H1 (cell line): ENCODE measurements around the gene C22orf39. TPM values are rescaled to one million over a fixed set of nuclear protein-coding genes. Genes with fewer than 3 reads are reported as not detected.

Experiments
- HDAC6 ChIP-seq: IDR thresholded peaks from one replicate; pipeline ENCODE4 v1.7.1; 2012; ENCODE audit warnings: low read depth, mild to moderate bottlenecking, inconsistent platforms, low read length, moderate library complexity
- polyA plus RNA-seq, 7 experiments: library from polyadenylated mRNA; depleted of rRNA in 3 of 7; stranded (reverse) in 5 of 7; unstranded in 2 of 7; fragments of >200 nt in 5 of 7; fragments of 200-250 nt in 2 of 7; gene quantifications; 1 replicate in 5 of 7; 2 replicates in 1 of 7; 4 replicates in 1 of 7; pipeline versions ENCODE4 v1.2.1 to v1.2.3, GENCODE V29; 2011 to 2013; ENCODE audit warnings: missing spikeins in 2 of 7, mixed read lengths in 2 of 7
- total RNA-seq: library from RNA; stranded (reverse); fragmentation: NEBNext Ultra II Directional; extraction: Animal tissue kit (Norgen Biotek cat#: 25700); gene quantifications from 2 replicates; pipeline ENCODE4 v1.2.1, GENCODE V29; 2021
- TF ChIP-seq, protein P1 (sequence below): fragments of 300-600 bp; sonication (generic); IDR thresholded peaks from 2 replicates; pipeline ENCODE4 v1.7.1; 2012; ENCODE audit warnings: low read length, moderate library complexity, mild to moderate bottlenecking, inconsistent platforms; ENCODE audit not compliant: insufficient replicate concordance

Gene C22orf39
- total and polyA plus RNA-seq, 2 of the 8 experiments (the other 6 are each of a cell fraction or from before 2014, with no cell fraction given): 22.7 to 27.7 TPM

DNA sequence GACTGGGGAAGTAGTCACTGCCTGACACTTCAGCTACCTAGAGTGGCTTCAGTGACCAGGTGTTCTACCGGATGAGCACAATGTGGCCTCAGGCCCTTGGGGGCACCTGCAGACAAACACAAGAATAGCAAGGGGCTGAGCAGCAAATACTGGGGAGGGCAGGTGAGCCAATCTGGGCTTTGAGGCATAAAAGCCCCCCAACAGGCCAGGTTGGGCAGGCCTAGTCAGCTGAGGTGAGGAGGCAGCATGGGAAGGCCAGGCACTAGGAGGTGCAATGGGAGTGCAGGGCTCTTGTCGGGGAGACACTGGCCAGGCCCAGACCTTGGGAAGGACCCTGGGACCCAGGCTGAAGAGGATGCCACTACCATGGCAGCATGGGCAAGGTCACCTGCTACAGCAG, 22.5 kb upstream of the C22orf39 start (continued):
- TF ChIP-seq, protein P1, sequence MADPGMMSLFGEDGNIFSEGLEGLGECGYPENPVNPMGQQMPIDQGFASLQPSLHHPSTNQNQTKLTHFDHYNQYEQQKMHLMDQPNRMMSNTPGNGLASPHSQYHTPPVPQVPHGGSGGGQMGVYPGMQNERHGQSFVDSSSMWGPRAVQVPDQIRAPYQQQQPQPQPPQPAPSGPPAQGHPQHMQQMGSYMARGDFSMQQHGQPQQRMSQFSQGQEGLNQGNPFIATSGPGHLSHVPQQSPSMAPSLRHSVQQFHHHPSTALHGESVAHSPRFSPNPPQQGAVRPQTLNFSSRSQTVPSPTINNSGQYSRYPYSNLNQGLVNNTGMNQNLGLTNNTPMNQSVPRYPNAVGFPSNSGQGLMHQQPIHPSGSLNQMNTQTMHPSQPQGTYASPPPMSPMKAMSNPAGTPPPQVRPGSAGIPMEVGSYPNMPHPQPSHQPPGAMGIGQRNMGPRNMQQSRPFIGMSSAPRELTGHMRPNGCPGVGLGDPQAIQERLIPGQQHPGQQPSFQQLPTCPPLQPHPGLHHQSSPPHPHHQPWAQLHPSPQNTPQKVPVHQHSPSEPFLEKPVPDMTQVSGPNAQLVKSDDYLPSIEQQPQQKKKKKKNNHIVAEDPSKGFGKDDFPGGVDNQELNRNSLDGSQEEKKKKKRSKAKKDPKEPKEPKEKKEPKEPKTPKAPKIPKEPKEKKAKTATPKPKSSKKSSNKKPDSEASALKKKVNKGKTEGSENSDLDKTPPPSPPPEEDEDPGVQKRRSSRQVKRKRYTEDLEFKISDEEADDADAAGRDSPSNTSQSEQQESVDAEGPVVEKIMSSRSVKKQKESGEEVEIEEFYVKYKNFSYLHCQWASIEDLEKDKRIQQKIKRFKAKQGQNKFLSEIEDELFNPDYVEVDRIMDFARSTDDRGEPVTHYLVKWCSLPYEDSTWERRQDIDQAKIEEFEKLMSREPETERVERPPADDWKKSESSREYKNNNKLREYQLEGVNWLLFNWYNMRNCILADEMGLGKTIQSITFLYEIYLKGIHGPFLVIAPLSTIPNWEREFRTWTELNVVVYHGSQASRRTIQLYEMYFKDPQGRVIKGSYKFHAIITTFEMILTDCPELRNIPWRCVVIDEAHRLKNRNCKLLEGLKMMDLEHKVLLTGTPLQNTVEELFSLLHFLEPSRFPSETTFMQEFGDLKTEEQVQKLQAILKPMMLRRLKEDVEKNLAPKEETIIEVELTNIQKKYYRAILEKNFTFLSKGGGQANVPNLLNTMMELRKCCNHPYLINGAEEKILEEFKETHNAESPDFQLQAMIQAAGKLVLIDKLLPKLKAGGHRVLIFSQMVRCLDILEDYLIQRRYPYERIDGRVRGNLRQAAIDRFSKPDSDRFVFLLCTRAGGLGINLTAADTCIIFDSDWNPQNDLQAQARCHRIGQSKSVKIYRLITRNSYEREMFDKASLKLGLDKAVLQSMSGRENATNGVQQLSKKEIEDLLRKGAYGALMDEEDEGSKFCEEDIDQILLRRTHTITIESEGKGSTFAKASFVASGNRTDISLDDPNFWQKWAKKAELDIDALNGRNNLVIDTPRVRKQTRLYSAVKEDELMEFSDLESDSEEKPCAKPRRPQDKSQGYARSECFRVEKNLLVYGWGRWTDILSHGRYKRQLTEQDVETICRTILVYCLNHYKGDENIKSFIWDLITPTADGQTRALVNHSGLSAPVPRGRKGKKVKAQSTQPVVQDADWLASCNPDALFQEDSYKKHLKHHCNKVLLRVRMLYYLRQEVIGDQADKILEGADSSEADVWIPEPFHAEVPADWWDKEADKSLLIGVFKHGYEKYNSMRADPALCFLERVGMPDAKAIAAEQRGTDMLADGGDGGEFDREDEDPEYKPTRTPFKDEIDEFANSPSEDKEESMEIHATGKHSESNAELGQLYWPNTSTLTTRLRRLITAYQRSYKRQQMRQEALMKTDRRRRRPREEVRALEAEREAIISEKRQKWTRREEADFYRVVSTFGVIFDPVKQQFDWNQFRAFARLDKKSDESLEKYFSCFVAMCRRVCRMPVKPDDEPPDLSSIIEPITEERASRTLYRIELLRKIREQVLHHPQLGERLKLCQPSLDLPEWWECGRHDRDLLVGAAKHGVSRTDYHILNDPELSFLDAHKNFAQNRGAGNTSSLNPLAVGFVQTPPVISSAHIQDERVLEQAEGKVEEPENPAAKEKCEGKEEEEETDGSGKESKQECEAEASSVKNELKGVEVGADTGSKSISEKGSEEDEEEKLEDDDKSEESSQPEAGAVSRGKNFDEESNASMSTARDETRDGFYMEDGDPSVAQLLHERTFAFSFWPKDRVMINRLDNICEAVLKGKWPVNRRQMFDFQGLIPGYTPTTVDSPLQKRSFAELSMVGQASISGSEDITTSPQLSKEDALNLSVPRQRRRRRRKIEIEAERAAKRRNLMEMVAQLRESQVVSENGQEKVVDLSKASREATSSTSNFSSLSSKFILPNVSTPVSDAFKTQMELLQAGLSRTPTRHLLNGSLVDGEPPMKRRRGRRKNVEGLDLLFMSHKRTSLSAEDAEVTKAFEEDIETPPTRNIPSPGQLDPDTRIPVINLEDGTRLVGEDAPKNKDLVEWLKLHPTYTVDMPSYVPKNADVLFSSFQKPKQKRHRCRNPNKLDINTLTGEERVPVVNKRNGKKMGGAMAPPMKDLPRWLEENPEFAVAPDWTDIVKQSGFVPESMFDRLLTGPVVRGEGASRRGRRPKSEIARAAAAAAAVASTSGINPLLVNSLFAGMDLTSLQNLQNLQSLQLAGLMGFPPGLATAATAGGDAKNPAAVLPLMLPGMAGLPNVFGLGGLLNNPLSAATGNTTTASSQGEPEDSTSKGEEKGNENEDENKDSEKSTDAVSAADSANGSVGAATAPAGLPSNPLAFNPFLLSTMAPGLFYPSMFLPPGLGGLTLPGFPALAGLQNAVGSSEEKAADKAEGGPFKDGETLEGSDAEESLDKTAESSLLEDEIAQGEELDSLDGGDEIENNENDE: no peak
- TF ChIP-seq HDAC6: no peak
